Stimulated activated CD8-positive, alpha-beta memory T cell treated with anti-CD3 and anti-CD28 coated beads, Interleukin-2, amount 100 ng/mL, for 48 hours (primary cell): ENCODE measurements around the gene ALX4.

Experiments
- DNase-seq, 2 donors: peaks; one replicate each; pipeline ENCODE4 v3.0.0-alpha.2; 2020; ENCODE audit warnings: low read depth in 2 of 2

ALX4 gene

DNA sequence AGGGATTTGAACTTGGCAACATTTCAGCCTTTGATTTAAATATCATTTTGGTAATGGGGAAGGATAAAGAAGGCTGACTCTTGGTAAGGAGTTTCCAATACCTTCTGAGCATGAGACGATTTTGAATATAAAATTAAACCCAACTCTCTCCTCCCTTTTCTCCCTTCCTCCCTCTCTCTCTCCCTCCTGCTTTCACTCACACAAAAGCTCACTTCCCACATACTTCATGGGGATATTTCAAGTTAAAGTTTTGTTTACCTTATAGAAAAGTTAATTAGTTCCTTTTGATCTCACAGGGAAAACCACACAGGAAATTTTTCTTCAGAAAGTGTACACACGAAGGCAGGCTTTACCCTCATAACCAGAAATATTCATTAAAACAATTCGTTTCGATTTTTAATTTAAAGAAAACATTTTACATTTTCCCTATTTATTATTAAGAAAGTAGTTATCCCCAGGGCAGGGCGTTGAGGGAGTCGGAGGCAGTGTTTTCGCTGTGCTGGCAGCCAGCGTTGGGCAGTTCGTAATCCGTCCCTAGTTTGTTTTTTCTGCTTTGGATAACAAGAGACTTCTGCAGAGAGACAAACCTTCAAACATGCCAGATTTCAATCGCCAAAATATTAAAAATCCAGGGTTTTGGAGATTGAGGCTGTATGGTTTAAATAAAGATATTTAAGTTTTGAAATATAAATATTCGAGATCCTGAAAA, 25.3 kb upstream of the ALX4 start:
- DNase-seq: no peak

DNA sequence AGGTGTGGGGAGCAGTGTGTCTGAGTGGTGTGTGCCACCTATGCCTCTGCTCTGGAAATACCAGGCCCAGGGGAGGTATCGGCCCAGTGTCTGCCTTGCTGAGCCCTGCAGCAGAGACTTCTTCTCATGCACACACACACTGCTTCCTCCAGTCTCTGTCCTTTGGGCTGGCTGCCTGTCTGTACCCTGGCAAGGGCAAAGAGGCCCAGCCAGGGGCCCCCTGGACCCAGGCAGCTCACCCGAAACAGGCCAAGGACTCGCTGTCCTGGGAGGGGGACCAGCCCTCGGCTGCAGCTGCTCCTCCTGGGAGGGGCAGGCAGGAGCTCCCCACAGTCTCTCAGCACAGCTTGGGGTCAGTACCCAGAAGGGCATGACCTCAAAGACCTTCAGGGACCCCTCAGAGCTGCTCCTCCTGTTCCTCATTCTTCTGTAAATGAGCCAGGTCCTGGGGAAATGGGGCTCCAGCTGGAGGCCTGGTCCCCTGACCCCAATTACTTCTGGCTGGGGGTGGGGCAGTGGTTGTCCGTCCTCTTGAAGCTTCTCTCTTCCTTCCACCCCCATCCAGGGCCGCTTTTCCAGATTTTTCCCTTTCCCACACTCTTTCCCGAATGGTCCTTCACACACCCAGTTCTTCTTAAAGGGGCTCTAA, 24.5 kb upstream of the ALX4 start:
- DNase-seq: no peak

DNA sequence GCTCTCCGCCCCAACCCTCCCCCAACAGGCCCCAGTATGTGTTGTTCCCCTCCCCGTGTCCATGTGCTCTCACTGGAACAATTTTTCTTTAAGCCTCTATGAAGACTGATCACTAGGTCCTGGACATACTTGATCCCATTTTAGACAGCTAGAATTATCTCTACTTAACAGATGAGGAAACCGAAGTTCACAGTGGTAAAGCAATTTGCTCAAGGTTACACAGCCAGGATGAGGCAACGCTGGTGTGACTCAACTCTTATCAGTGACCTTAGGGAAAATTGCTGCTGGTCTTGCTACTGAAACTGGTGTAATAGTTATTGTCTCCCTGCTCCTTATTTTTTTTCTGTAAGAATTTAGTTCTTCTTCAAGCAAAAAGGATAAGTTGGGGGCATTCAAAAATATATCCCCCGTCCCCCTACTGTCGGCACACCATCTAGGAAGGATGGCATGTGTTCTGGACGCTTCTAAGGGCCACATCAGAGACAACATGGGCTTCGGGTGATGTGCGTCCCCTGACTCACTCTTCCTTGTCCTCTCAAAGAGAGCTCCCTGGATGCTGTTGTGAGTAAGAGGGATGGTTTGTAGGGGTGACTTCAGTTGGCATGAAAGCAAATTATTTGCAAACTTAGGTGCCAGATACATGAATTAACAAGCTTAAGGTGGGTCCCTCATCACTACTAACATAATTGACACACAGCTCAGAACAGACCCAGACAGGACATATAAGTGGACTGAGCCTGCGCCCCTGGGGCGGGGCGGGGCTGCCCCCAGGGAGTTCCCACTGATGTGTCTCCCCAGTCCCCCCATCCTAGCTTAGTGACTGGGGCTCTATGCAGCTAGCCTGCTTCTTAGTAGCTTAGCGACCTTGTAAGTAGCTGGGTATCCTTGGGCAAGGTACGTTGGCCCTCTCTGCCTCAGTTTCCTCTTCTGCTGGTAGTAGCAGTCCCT, 23.6 kb upstream of the ALX4 start:
- no peak for DNase-seq

DNA sequence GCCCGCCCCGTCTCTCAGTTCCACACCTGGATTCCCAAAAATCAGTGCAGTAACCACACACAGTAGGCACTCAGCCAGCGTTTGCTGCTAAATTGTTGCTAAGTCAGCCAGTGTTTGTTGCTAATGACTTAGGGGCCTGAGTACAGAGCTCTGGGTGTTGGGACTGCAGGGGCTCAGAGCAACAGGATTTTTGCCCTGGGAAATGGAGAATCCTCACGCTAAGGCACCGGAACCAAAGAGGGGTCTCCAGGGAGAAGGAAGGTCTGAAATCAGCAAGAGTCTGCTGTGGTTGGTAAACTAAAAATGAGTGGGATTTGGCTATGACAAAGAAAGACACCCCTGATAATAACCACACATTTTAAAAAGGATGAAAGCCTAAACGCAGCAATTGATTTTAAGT, 22.7 kb upstream of the ALX4 start:
- DNase-seq: no peak

DNA sequence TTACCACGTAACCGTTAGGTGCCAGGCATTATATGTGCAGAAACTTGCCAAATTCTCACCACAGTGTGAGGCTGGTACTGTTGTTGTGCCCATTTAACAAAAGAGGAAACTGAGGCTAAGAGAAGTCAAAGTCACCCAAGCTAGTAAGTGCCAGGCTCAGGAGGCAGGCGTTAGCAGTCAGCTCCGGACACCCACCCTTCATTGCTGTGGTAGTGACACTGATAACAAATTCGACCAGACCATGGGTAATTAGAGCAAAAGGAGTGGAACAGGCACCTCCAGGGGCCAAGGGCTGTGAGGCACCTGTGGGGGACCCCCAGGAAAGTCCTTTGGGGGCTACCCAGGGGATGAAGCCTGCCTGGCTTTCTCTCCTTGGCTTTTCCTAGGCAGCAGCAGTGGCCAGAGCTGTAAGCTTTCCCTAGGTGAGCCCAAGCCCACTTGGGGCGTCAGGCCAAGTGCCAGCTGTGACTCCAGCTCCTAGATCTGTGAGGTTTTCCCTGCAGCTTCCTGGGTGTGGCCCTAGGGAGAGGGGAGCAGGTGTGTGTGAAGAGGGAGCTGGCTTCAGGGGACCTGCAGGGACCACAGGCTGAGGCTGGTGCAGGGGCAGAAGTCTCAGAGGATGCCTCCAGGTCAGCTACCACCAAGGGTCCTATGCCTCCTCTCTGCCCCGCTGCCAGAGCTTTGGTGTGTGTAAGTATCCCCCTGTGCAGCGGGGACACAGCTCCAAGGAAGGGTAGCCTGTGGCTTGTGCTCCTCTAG, 19.7 kb upstream of the ALX4 start:
- DNase-seq: no peak

DNA sequence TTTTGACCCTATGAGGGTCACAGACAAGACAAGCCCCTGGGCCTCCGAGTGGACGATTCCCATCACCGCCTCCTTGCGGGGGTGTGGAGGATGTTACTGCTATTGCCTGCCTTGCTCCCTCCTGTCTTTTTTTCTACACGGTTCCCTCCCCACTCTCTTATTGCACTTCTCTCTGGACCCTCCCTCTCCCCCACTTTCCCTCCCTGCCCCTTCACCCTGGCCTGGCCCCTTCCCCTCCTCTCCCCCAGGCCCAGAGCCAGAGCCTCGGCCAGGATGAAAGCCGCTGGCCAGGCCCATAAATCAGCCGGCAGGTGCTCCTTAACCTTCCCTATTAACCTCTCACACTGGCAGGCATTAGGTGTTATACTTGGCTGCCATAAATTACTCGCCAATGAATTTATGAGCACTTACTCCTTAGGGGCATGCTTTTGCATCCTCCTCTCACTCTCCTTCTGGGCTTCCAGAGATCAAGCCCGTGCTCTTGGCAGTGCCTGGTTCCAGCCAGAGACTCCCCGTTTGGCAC, 18.3 kb upstream of the ALX4 start:
- DNase-seq: no peak

DNA sequence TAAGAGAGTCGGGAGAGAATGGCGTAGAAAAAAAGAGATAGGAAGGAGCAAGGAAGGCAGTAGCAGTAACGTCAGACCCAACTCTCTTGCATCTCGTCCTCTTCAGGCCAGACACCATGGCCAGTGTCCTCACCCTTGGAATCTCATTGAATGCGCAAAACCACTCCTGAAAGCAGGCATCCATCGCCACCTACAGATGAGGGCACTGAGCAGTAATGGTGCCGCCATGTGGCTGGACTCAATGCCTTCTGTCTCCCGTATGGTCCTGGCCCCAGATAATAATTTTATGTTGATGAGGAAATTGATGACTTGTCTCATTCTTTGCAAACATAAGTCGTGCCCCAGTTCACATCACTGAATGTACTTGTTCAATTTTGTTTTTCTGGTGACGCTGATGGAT, 17.8 kb upstream of the ALX4 start:
- DNase-seq: no peak

DNA sequence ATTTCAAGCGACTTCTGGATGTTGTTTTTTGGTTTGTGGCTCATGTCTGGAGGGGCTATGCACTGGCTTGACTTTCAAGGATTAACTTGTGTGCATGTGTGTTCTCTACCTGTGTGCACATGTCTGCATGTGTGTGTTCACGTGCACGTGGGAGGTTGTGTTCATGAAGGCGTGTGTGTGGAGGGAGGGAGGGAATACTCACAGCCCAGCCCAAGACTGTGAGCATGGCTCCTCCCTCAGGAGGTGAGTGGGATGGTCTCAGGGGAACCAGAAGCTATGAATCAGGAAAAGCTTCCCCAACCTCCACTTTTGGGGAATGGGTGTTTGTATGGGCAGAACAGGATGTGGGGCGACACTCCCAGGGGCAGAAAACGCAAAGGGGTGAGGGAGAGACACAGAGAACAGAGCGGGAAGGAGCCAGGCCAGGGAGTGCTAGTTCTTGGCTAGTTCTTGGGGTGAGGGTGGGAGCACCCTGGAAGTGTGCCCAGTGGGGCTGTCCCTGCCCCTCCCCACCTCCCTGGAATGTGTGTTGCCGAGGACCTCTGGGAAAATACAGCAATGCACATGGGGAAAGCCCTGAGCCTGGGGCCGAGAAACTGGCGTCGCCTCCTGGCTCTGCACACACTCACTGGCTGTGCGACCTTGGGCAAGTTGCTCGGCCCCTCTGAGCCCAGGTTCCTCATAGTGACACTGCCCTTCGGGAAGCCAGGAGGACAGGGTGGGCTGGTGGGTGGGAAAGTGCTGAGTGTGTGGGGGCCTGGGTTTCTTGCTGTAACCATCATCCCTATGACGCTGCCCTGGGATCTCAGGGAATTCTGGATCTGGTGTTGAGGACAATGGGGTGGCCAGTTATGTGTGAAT, 16.9 kb upstream of the ALX4 start:
- DNase-seq: no peak

DNA sequence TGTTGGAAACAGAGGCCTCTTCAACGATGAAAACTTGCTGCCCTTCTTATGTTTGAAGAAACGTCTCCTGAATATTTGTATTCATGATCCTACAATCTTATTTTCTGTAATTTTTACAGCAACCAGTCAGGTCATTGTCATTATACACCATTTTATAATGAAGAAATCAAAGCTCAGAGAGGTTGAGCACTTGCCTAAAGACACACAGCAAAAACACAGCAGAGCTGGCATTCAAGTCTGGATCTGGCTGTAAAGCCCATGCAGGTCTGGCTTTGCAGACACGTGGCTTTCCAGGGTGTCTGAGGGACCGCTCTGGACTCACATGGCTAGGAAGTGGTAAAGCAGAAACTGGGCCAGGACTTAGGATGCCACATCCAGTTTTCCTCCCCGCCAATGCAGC, 15.8 kb upstream of the ALX4 start:
- DNase-seq: no peak

DNA sequence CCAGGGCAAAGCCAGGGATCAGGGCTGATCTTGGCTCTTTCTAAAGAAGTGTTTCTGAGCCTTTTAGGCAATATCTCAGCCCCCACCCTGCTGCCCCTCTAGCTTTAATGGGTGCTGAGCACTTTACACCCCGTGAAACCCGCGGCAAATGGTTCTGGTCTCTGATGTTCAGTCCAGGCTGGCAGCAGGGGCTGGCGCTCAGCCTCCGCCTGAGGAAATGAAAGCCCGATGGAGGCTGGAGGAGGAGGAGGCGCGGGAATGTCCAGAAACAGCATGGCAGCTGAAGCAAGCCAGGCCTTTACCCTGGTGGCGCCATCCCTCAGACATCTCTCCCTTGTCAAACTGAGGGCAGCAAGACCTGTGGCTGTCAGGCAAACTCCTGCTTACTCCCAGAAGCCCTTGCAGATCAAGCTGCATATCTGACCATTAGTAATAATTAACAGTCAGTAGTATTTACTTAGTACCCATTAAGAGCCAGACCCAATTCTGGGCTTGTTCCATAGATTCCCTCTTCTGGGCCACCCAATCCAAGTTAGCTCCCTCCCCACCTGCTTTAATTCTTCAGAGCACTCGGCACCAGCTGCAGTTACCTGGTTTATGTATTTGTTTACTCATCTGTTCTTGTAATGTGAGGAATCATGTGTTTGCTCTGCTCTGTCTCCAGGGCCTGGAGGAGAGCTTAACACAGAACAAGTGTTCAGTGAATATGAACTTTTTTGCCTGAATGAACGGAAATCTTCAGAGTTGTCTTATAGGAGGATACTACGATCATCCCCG, 15.0 kb upstream of the ALX4 start:
- no peak for DNase-seq

DNA sequence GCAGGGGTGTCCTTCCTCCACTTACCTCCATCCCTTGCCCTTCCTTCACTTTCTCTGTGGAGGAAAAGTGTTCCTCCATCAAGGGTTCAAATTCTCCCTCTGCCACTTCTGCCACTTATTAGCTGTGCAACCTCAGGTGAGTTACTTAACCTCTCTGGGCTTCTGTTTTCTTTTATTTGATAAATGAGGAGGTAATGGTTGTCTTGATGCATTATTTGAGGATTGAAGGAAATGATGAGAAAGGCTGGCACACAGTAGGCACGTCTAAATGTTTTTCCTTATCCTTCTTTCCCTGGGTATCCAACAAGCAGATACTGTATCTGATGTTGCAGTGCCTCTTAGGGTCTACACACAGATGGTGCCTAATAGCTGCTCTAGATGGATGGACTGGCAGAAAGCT, 14.3 kb upstream of the ALX4 start:
- DNase-seq: no peak

DNA sequence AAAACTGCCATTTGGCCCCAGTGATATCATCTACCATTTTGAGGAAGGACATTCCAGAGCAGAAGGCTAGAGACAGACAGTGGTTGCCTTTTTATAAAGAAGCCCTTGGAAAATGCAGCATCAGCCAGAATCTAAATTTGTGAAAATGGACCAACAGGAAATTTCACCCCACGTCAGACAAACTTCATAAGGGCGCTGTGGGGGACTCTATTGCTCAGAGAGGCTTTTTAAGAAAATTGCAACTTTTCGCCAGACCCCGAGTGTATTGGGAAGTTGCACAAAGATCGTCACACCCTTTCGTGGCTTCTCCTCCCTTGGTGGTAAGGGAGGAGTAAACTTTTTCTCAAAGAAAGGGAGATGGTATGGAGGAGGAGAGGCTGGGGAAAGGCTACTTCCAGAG, 12.3 kb upstream of the ALX4 start:
- no peak for DNase-seq

DNA sequence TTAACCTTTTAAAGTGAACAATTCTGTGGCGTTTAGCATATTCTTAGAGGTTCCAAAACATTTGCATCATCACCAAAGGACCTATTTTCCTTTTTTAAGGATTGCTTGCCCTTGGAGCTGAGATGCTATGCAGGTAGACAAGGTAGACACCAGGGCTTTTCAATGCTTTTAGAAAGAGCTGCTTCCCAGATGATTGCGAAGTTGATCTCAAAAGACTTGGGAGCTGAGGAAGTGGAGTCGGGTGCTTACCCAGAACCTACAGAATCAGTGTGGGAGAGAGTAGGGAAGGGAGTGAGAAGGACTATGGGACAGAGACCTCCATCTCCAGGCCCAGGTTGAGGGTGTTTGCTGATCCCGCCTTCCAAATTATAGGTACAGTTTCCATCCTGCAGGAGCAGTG, 11.1 kb upstream of the ALX4 start:
- DNase-seq: no peak

DNA sequence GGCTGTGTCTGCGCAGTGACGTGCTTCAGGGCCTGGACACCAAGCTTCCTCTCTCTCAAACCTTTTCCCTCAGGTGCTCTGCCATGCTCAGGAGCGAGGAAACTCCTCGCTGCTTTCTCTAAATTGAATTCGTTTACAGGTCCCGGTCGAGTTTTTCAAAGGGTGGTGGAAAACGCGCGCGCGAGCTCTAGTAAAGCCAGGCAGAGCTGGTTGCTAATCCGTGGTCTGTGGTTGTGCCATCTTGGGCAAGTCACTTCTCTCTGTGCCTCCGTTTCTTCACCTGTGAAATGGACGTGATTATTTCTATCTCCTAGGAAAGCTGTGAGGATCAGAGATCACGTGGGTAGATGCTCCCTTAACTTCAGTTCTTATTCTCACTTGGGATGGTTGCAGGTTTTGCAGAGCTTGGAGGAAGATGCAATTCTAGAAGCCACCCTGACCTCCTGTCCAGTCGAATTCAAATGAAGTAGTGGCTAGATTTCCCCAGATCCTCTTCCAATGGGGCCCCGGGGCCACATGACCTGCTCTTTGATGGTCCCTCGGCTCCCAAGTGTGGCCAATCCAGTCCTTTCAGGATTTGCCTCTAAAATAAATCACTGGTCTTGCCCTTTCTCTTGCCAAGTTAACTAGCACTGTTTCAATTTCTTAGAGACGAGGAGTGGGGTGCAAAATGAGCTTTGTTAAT, 10.5 kb upstream of the ALX4 start:
- no peak for DNase-seq

DNA sequence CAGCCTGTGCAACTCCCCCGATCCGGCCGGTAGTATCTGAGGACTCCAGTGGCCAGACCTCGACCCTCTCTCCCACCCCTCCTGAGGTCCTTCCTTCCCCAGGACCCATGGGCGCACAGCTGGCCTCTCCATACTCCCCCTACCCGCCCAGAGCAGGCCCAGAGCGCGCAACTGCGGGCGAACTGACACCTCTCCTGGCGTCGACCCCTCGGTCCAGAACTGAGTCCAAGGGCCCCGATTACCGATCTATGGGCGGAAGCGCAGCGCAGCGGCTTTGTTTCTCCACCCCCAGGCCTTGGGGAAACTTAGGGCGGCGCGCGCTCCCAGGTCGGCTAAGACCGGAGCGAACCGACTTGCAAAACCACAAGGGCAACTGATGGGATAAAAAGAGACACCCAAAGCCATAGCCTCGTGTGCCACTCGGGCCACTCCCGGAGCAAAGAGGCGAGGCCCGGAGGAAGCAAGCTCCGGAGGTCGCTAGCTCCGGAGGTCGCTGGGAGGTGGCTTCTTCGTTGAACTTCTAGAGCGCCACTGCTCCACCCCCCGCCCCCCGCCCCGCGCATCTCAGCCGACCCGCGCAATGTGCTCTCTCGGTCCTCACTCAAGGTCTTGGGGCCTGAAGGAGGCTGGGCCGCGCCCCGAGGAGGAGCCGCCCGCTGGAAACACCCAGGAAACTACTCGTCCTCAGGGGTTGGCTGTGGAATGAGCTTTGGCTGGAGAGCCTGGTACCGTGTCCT, 9.8 kb upstream of the ALX4 start:
- DNase-seq: no peak

DNA sequence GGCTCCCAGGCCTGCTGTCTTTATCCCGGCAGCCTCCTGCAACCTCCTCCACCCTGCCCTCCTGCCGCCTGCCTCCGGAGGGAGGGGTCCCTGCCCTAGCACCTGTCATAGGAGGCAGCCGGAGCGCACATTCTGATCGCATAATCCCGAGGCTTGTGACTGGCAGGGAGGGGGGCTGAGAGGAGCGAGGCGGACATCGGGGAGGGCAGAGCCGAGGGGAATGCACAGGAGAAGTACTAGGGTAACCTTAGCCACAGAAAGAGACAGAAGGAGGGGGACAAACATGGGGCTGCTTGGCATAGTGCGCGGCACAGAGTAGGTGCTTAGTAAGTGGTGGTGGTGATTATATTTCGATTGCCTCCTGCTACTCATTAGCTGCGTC, 9.2 kb upstream of the ALX4 start:
- DNase-seq: no peak

DNA sequence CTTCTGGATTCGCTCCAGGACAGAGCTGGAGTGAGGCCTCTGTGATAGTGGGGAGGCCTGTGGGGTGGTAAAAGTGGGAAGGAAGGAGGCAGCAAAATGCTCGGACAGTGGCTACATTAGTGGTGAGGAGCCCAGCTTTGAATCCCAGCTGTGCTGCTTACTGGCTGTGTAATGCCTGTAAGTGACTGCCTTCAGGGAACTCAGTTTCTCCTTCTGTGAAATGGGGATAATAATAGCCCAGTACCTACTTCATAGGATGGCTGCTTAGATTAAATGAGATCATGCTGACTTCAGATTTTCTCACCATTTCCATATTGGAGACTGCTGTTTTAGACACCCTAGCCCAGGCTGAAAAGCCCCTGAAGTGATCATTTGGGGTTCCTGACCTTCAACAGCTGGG, 8.4 kb upstream of the ALX4 start:
- DNase-seq: no peak

DNA sequence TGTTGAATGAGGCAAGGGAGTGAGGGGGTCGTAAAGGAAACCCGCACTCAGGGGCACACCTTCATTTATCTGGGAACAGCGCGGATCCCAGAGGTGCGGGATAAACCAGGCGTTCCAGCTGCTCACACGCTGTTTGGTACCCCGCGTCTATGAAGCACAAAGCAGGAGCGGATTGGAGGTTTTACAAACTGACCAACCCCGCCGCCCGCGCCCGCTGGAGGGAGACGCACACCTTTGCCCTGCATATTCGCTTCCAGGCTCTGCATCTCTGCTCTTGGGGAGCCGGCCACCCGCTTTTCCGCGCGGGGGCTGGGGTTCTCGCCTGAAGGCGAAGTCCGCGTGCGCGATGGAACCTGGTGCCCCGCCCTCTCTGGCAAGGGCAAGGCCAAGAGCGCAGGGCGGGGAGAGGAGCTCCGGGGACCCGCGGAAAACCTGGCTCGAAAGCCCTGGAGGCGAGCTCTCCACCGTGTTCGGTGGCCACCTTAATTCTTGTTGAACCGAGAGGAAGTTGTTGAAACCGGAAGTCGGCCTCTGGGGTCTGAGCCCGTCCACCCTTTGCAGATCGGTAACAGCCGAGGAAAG, 6.8 kb upstream of the ALX4 start:
- DNase-seq: no peak
